HepG2 (cell line): ENCODE results near the gene SH3PXD2A. TPM values are rescaled to one million over a fixed set of nuclear protein-coding genes. Genes with fewer than 3 reads are reported as not detected.

Experiments used
- ATAC-seq: fragments of 200-7000 bp; cut with Tn5 transposase; 3 replicates; pipeline ENCODE4 v1.9.1; 2020; ENCODE audit warnings: mild to moderate bottlenecking, moderate library complexity
- BruUV-seq: library from RNA; stranded (reverse); fragments of 400-500 nt; replicated peaks from 2 replicates; lab custom pipeline; 2021; lab: Mats Ljungman, UMichigan
- CTCF ChIA-PET: fragments of 300-600 bp; formaldehyde crosslinking; extraction: SDS; loops from one replicate; lab custom pipeline; 2021; ENCODE audit warnings: low total read pairs, inconsistent platforms, low intra/inter-chr PET ratio; lab: Yijun Ruan, JAX
- POLR2A ChIA-PET: fragments of 350-600 bp; sonication (Branson Sonifier 250); formaldehyde crosslinking; loops from one replicate; lab custom pipeline; 2020; ENCODE audit warnings: antibody characterized with exemption, inconsistent platforms; lab: Yijun Ruan, JAX
- DNase-seq: peaks from one replicate; pipeline ENCODE4 v3.0.0-alpha.2; 2015; ENCODE audit warnings: low spot score
- FAIRE-seq: peaks from 3 replicates; lab custom pipeline; 2011; peaks lifted over from hg19 to GRCh38; lab: Jason Lieb, UNC
- H2AFZ ChIP-seq: one replicate; pipeline ENCODE4 v1.6.1; 2011; ENCODE audit warnings: low read length, inconsistent platforms
- H3K27ac ChIP-seq: fragments of 300-600 bp; 3 replicates; pipeline ENCODE4 v1.8.0; 2011; ENCODE audit warnings: mixed run types, mild to moderate bottlenecking, mixed read lengths, low read length, inconsistent platforms; ENCODE audit not compliant: insufficient read depth; ENCODE audit errors: extremely low read length
- H3K27me3 ChIP-seq, 2 experiments: fragments of 200-600 bp in 1 of 2; 2 replicates in 1 of 2; 3 replicates in 1 of 2; pipeline versions ENCODE4 v1.6.0 to v1.8.0; 2011; ENCODE audit warnings: low read length in 2 of 2, mild to moderate bottlenecking in 2 of 2, moderate library complexity in 2 of 2, inconsistent platforms in 1 of 2; ENCODE audit not compliant: insufficient read depth in 2 of 2, control insufficient read depth in 1 of 2
- H3K36me3 ChIP-seq, 2 experiments: fragments of 200-600 bp in 1 of 2; replicated peaks in 1 of 2; 2 replicates in 1 of 2; 3 replicates in 1 of 2; pipeline versions ENCODE4 v1.5.1 to v1.8.0; 2011; ENCODE audit warnings: low read length in 2 of 2, inconsistent platforms in 1 of 2; ENCODE audit not compliant: insufficient read depth in 2 of 2, control insufficient read depth in 1 of 2
- H3K4me1 ChIP-seq: 2 replicates; pipeline ENCODE4 v1.5.1; 2012; ENCODE audit warnings: low read length, inconsistent platforms; ENCODE audit not compliant: insufficient read depth
- H3K4me2 ChIP-seq: 2 replicates; pipeline ENCODE4 v1.6.0; 2011; ENCODE audit warnings: low read depth, low read length, inconsistent platforms
- H3K4me3 ChIP-seq, 3 experiments: fragments of 200-600 bp in 1 of 3; sonication (generic), shearing (Covaris generic) in 1 of 3; replicated peaks in 1 of 3; 2 replicates each; pipeline ENCODE4 v1.5.1; 2011 to 2016; ENCODE audit warnings: low read length in 3 of 3, inconsistent platforms in 2 of 3, low read depth in 2 of 3, mild to moderate bottlenecking in 2 of 3, control low read depth in 1 of 3, mixed read lengths in 1 of 3; ENCODE audit not compliant: insufficient read depth in 1 of 3
- H3K79me2 ChIP-seq: one replicate; pipeline ENCODE4 v1.6.1; 2011; ENCODE audit warnings: low read length, inconsistent platforms; ENCODE audit not compliant: insufficient read depth
- H3K9ac ChIP-seq: 2 replicates; pipeline ENCODE4 v1.6.0; 2011; ENCODE audit warnings: mild to moderate bottlenecking, low read depth, low read length, inconsistent platforms; ENCODE audit not compliant: insufficient read depth
- H3K9me3 ChIP-seq: 2 replicates; pipeline ENCODE4 v1.5.1; 2012; ENCODE audit warnings: mild to moderate bottlenecking, low read length
- H4K20me1 ChIP-seq: 2 replicates; pipeline ENCODE4 v1.6.0; 2011; ENCODE audit warnings: inconsistent platforms, mild to moderate bottlenecking, low read length, moderate library complexity; ENCODE audit not compliant: insufficient read depth
- CREB3 ChIP-seq: sonication (generic); formaldehyde crosslinking; IDR thresholded peaks from 2 replicates; pipeline ENCODE4 v1.5.0; 2020; ENCODE audit warnings: missing genetic modification reagents
- EZH2 ChIP-seq: conservative IDR thresholded peaks from 2 replicates; pipeline ENCODE4 v1.6.1; 2012; ENCODE audit warnings: mild to moderate bottlenecking, low read depth, low read length, moderate library complexity
- ZHX1 ChIP-seq: sonication (generic); formaldehyde crosslinking; IDR thresholded peaks from 2 replicates; pipeline ENCODE4 v1.8.1; 2022; ENCODE audit warnings: low read depth, mild to moderate bottlenecking, missing genetic modification reagents
- ZNF337 ChIP-seq: sonication (generic); formaldehyde crosslinking; IDR thresholded peaks from 2 replicates; pipeline ENCODE4 v1.5.1; 2020; ENCODE audit warnings: missing genetic modification reagents, low read depth, mild to moderate bottlenecking, borderline replicate concordance
- ZNF33A ChIP-seq: sonication (generic); formaldehyde crosslinking; IDR thresholded peaks from 2 replicates; pipeline ENCODE4 v1.5.1; 2020; ENCODE audit warnings: missing genetic modification reagents, mild to moderate bottlenecking, moderate library complexity, borderline replicate concordance
- ZNF562 ChIP-seq: sonication (generic); formaldehyde crosslinking; IDR thresholded peaks from 2 replicates; pipeline ENCODE4 v1.8.0; 2022; ENCODE audit warnings: missing genetic modification reagents, borderline replicate concordance
- ZNF607 ChIP-seq: sonication (generic); formaldehyde crosslinking; IDR thresholded peaks from 2 replicates; pipeline ENCODE4 v1.5.1; 2020; ENCODE audit warnings: missing genetic modification reagents, mild to moderate bottlenecking, borderline replicate concordance
- WGBS: methylation state at CpG from one replicate; pipeline ENCODE4 v1.1.6; 2017; ENCODE audit warnings: low lambda C conversion rate; 5-methylcytosine and 5-hydroxymethylcytosine counted together
- in situ Hi-C: cut with HindIII; loops from 2 replicates; pipeline ENCODE4 v1.10.0; 2017; ENCODE audit warnings: low pct_unique_long_range_greater_than_20kb; ENCODE audit not compliant: extremely low pct_ligation_motif_present
- intact Hi-C: fragments of 100-400 bp; cut with micrococcal nuclease; formaldehyde crosslinking; loops from one replicate; pipeline ENCODE4 v1.10.0; 2022; ENCODE audit not compliant: unreplicated experiment
- polyA plus RNA-seq, 8 experiments: library from polyadenylated mRNA; depleted of rRNA in 3 of 8; stranded (reverse) in 7 of 8; unstranded in 1 of 8; fragments of >200 nt; fragmentation: Illumina TruSeq in 4 of 8; extraction: Trizol in 4 of 8; gene quantifications; 2 replicates each; pipeline versions ENCODE4 v1.2.1 to v1.2.3, GENCODE V29; 2011 to 2016; ENCODE audit warnings: low read depth in 4 of 8, missing spikeins in 1 of 8, mixed read lengths in 1 of 8; ENCODE audit not compliant: insufficient read depth in 1 of 8
- total RNA-seq, 5 experiments: library from RNA; depleted of rRNA; stranded (reverse); fragments of >200 nt; fragmentation: Illumina TruSeq; extraction: Trizol; gene quantifications; 2 replicates each; pipeline ENCODE4 v1.2.3, GENCODE V29; 2016; ENCODE audit warnings: low read depth in 1 of 5

Gene SH3PXD2A
- total and polyA plus RNA-seq, 2 of the 13 experiments (the other 11 are each of a cell fraction or from before 2014, with no cell fraction given) = 11.1 to 11.3 TPM

GRCh38 chr10:103802637-103803353, 52.6 kb downstream of the SH3PXD2A start:
- intact Hi-C loops = no loop called here
- peaks cover 35% of the 10 kb centered on the region for H3K79me2 ChIP-seq
- 73% methylated on average over 5 of the region's 7 CpGs for WGBS

More at GRCh38 chr10:103802637-103803353, 52.6 kb downstream of the SH3PXD2A start:
- FAIRE-seq (no peak), DNase-seq (no peak), ATAC-seq (no peak)
- no TSS peak for BruUV-seq
- POLR2A ChIA-PET = interaction anchor here (1.5 kb wide), 1 partner anchor 9 kb away, joined by 6 read pairs; no protein-coding TSS in a partner anchor
- in situ Hi-C loops = no loop called here
- Histone ChIP-seq H3K4me2 (no peak overlapping the region), H2AFZ (no peak overlapping the region), H3K27ac (no peak overlapping the region), H3K4me3 (no peak overlapping the region), H3K27me3 (no peaks in the 10 kb centered on the region), H3K9ac (no peak overlapping the region), H3K9me3 (no peaks in the 10 kb centered on the region), H4K20me1 (peaks cover 12% of the 10 kb centered on the region), H3K36me3 (peaks cover 21 to 46% of the 10 kb centered on the region in 2 experiments), H3K4me1 (peaks cover 71% of the 10 kb centered on the region)
- TF ChIP-seq ZNF337 (no peak), EZH2 (no peak), ZNF33A (no peak), CREB3 (CRISPR knock-in tag) (no peak), ZHX1 (CRISPR knock-in tag) (no peak), ZNF562 (CRISPR knock-in tag) (no peak), ZNF607 (CRISPR knock-in tag) (no peak)
- CTCF ChIA-PET = no interaction called here
